Activated CD4-positive, alpha-beta T cell treated with anti-CD3 and anti-CD28 coated beads for 24 hours (primary cell): ENCODE data around the gene TTC3.
"Not testable (repeated sequence)": the region's sequence is repeated elsewhere in the genome, so short reads cannot be mapped to it uniquely, and the experiment has no call there.

ENCODE experiments used
- DNase-seq, 2 donors: peaks; one replicate each; pipeline ENCODE4 v3.0.0-alpha.2; 2020; ENCODE audit warnings: low read depth in 2 of 2

Gene TTC3

DNA sequence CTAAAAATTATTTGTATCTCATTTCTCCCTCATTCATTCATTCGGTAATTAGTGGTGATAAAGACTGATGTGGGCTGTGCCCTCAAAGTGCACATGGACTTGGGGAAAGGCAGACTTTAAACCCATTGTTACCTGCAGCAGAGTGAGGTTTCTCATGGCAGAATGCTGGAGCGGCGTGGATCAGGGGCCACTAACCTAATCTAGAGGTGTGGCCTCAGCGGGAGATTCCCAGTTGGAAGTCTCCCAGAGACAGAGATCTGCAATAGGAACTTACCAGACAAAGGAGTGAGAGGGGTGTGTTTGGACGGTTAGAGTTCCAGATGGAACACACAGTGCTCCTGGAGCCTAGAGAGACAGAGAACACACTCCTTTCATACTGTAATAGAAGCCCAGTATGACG lies 120.6 kb downstream of the TTC3 start:
- DNase-seq = no peak

DNA sequence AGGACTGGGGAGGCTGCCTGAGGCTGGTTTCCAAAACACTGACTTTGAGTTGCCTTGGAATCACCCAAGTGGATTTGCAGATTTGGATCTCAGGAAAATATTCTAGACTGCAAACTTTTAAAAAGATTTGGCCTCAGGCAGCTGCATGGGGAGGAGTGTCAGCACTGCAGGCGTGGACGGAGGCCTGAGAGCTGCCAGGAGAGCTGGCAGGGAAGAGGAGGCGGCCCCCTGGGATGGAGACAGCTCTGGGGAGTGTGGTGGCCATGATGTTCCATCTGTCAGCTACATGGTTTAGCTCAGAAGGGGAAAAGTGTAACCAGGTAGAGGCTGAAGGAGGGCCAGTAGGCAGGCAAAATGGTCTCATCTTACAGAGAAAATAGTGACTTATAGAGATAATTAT lies 122.0 kb downstream of the TTC3 start:
- no peak for DNase-seq

DNA sequence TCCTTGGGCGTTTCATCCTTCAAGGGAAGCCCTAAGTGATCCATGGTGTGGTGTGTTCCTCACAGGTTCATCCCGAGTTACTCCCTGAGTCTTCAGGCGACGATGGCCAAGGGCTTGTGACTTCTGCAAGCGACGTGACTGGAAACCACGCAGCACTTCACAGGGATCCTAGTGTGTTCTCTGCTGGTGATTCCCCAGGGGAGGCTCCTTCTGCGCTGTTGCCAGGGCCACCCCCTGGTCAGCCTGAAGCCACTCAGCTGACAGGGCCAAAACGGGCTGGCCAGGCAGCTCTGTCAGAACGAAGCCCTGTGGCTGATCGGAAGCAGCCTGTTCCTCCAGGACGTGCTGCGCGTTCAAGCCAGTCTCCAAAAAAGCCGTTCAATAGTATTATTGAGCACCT lies 122.6 kb downstream of the TTC3 start:
- DNase-seq = no peak

DNA sequence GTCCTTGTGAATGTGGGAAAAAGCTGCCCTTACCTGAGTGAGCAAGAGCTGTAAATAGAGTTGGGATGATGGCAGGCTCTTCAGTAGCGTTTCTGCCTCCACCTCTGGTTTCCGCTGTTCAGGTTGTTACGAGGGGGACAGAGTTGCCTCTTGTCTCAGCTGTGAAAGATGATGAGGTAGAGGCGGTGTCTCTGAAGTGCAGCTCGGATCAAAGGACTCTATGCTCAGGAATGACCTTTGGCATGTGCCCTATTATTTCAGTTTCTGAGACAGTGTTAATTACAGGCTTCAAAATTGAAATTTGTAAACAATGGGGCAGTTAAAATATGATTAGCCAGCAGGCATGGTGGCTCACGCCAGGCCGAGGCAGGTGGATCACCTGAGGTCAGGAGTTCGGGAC lies 123.8 kb downstream of the TTC3 start:
- DNase-seq = no peak

DNA sequence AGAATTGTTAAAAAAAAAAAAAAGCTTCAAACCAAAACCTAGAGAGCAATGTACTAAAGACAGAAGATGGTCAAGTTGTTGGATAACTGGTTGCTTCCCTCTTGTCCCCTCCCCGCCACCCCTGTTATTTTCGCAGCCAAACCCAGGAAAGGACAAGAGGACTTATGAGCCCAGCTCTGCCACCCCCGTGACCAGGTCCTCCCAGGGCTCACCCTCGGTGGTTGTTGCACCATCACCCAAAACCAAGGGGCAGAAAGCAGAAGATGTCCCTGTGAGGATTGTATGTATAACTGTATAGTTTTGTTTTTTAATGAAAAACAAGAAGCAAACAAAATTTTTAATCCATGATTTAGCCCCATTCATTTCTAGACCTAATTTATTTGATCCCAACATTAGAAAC lies 124.7 kb downstream of the TTC3 start:
- no peak for DNase-seq

DNA sequence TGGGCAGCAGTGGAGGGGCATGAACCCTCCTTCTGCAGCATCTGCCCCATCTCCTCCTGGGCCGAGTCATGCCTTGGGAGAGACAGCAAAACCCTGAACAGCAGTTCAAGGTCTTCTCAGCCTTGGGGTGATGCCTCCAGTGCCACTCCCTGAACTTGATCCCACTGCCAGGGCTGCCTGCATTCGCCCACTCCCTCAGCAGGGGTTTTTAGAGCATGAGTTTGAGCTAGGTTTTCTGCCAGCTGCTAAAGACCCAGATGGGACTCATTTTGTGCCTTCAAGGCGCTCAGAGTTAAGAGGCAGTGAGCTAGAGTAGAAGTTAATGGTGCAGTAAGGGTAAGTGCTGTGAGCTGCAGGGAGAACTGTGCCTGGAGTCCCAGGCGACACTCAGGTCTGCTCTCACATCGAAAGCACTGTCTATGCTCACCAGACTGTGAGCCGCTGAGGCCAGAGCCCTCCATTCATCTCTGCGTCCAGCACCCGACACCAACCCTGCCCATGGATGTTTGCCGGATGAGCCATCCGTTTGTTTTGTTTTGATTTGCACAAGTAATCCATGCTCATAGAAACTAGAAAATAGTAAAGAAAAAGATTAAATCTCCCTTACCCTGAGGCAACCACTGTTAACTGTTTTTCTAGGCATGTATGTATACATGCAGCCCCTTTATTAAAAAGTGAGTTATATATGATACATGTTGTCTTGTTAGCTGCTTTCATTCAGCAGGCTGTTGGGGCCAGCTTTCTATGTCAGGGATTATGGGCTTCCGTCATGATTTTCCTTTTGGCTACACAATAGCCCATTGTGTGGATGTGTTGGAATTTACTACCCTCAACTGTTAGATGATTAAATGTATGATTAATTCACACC lies 126.2 kb downstream of the TTC3 start:
- DNase-seq = no peak

DNA sequence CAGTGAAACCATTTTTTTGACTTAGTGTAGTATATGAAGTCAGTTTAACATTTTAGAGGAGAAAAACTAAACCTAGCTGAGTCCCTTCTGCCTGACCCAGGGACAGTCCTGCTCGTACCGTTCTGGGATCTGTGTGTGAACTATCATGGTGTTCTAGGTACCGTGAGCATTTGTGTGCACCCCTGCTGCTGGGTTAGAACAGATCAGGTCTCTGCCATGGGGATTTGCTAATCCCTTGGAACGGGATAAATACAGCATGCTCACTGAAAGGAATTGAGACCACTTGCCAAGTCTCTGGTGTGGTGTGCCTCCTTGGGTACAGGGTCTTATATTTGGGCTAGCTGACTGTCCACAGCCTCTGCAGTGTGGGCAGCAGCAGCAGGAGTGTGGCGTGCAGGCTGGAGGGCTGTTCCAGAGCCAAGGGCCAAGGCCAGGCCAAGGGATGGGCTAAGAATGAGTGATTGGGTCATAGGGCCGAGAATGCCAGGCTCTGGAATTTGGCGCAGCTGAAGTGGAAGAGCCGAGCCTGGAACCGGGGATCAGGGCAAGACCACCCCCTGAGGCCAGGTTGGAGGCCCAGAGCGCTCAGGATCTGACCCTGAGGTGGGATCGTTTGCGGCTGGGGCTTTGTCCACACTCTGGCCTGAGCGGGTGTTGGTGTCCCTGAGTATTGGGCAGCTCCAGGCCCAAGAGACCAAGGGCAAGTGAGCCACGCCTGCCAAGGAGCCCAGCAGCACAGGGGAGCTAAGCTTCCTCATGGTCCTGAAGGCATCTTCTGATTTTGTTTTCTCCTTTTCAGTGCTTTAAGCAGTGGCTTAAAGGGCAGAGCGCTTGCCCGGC lies 127.8 kb downstream of the TTC3 start:
- DNase-seq = no peak

DNA sequence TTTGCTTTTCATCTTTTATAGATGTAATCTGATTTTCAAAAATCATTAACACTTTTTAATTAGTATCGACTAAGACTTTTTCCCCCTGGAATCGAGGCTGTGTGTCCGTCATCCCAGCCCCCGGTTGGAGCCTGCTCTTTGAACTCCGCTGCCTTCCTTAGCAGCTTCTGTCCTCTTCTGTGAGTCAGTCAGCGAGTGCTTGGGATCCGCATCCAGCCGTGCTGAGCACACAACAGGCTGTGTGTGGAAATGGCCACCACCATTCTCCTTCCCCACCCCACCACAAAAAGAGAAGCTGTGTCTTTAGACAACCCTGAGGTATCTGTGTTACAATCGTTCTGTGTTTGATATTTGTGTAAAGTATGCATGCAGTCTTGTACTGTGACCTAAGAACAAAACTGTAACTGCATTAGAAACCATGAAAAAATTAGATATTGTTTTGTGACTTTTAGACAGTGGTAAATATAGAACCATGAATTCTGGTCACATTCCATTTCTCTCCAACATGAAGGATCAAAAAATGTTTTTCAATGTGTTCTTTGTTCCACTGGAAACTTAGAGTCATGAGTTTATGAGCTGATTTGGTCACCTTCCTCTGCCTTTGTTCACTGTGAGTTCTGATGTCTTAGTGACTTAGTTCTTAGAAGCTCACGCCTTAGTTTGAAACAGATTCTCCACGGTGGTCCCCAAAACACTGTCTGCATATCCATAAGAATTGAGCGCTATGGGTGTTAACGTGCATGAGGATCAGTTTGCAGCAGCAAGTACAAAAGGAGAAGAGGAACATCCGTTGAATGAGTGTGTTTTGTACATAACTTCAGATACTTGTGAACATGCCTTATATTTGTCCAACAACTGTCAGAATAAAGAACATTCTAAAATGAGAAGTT lies 129.4 kb downstream of the TTC3 start:
- DNase-seq = no peak

DNA sequence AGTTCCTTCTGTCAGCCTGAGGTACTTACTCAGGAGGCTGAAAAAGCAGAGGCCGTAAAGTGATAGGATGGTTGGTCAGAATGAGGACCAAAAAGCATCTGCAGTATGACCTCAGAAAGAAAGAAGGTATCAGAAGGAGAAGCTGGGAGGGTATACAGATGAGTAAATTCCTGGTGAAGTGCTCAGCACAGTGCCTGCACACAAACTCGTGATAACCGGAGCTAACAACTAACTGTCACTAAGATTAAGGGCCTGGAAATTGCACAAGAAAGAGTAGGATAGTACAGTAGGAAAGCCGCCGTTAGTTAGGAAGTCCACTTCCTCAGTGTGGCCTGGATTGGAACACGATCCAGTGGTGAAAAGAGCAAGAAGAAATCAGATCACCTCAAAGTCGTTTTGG lies 131.5 kb downstream of the TTC3 start:
- DNase-seq = no peak

DNA sequence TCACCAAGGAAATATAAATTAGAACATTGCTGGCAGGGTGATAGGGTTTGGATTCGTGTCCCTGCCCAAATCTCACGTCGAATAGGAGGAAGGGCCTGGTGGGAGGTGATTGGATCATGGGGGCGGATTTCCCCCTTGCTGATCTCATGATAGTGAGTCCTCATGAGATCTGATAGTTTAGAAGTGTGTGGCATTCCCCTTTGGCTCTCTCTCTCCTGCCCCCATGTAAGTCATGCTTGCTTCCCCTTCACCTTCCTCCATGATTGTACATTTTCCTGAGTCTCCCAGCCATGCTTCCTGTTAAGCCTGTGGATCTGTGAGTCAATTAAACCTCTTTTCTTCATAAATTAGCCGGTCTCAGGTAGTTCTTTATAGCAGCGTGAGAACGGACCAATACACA lies 133.4 kb downstream of the TTC3 start:
- DNase-seq = no peak

DNA sequence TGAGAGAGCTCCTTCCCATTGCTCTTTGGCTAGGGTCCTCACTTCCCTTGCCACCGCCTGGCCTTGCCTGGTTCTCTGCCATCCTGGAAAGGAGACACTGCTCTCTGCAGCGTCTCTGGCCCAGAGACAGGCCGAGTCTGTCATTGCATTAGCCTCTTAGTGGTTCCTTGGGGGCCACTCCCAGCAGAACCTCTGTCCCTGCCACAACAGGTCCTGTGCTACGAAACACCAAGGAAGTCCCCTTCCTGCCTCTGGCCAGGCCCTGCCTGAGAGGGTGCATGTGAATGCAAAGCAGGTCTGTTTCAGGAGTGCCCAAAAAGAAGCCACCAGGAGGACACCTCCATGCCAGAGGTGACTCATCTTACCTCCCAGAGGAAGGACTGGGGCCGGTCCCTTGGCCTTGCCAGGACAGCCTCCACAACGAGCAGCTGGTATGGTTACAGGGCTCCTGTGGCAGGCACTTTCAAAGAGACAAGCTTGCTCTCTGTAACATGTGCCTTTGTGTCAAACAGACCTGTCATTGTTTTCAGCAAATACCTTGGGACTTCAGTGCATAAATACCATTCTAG lies 134.5 kb downstream of the TTC3 start:
- DNase-seq = no peak

DNA sequence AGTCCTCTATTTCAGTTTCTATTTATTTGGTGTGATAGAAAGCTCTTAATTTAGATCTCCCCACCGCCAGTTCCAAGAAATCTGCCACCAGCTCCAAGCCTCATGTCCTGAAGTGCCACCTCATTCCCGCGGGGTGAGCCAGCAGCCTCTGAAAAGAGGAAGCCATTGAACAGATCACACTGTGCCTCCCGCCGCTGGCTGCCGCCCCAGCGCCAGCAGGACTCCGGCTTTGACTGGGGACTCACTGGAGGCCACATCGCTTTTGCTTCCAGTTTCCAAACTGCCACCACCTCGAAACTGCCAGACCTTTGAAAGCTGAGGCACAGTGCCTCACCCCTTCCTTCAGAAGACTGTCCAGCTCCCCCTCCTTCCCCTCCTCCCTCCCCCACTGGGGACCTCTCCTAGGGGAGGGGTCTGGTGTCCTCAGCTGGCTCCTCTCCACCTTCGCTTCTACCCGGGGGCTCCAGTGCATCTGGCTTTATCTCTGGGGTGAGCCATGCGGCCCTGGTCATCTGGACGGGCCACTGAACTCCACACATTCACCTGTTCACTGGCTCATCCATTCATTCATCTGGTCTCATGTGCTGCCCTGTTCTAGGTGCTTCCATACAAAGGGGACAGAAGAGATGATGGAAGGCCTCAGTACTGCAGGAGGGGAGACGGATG lies 135.1 kb downstream of the TTC3 start:
- no peak for DNase-seq

DNA sequence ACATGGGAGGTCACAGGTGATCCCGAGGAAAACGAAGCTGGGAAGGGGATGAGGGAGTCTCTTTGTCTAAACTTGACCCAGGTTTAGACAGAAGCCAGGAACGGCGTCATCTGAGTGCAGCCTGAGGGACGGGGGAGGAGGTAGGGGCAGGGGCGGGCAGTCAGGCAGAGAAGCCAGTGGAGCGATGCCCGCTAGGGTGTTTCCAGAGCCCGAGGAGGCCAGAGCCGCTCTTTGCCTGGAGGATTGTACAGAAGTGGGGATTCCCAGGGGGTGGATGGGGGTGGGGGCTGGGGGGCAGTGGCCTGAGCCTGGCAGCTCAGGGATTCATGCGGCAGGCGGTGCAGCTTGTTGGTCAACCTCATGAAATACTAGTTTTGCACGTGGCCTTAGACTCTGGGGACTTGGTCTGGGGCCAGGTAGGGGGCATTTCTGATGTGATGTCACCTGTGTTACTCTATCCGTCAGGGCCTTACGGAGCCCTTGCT lies 135.7 kb downstream of the TTC3 start:
- DNase-seq = no peak

DNA sequence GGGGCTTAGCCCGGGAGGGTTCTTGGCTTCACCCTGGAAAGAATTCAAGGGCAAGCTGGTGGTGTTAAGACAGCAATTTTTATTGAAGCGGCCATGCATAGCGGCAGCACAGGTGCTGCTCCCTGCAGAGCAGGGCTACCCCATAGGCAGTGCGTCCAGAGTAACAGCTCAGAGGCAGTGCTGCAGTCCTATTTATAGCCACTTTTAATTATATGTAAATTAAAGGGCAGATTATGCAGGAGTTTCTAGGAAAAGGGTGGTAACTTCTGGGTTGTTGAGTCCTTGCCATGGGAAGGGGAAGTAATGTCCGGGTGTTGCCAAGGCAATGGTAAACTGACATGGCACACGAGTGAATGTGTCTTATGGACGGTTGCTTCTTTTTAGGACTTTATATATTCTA lies 137.1 kb downstream of the TTC3 start:
- no peak for DNase-seq

DNA sequence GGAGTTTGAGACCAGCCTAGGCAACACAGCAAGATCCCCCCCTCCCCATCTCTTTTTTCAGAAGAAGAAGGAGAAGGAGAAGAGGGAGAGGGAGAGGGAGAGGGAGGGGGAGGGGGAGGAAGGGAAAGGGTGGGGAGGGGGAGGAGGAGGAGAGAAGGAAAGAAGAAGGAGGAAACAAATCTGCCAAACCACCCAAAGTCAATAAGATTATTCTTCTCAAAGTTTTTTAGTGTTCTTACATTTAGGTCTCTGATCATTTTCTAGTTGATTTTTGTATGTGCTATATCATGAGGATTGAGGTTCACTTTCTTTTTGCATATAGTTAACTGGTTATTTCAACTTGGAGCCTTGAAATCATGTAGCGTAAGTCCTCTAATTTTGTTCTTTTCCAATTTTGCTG lies 137.7 kb downstream of the TTC3 start:
- DNase-seq = no peak

DNA sequence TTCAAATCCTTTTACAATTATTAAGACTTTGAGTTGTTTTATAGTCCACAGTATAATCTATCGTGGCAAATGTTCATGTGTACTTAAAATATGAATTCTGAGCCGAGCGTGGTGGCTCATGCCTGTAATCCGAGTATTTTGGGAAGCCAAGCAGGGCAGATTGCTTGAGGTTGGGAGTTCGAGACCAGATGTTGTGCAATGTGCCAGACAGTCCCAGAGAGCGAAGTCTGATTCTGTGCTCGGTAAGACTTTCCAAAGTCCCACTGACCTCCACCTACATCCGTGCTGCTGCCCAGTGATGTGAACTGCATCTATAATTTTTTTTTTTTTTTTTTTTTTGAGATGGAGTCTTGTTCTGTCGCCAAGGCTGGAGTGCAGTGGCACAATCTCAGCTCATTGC lies 141.9 kb downstream of the TTC3 start:
- DNase-seq = no peak

DNA sequence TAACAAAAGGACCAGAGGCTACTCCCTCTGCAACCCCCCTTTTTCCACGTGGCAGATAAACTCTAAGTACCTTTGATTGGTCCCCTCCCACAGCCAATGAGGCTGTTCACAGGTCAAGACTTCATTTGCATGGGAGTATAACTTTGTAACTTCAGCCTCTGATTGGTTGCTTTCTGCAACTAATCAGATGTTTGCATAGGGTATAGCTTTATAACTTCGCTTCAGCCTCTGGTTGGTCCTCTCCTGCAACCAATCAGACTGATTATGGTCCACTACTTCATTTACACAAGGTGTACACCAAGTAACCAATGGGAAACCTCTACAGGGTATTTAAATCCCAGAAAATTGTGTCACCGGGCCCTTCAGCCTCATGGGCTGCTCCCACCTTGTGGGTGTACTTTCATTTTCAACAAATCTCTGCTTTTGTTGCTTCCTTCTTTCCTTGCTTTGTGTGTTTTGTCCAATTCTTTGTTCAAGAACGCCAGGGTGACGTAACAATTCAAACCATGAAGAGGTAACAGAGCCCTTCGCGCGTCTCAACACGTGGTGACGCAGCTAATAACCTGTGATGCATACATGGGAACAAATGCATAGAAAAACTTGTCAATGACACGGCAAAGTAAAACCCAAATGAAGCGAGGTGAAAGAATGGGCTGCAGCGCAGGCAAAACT lies 146.8 kb downstream of the TTC3 start:
- no peak for DNase-seq

DNA sequence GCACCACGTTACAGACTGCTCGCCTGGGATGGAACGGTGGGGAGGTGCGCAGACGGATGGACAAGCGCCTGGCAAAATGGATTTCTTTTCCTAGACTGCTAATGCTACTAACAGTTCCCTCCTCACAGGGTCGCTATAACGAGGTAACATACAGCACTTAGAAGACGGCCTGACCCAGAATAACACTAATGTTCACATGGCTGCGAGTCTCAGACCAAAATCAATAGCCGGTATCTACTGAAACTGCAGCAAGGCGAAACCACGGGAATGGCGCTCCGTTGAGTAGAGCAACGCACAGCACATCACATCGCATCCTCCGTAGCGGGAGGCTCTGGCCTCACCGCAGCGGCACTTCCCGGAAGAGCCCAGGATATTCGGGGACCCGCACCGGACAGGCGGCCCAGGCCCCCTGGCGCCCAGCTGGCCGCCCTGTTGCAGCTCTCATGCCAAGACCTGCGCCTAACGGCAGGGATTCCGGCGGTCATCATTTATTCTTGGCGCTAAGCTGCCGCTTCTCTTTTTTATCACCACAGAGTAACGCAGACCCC lies 147.5 kb downstream of the TTC3 start:
- DNase-seq = no peak

DNA sequence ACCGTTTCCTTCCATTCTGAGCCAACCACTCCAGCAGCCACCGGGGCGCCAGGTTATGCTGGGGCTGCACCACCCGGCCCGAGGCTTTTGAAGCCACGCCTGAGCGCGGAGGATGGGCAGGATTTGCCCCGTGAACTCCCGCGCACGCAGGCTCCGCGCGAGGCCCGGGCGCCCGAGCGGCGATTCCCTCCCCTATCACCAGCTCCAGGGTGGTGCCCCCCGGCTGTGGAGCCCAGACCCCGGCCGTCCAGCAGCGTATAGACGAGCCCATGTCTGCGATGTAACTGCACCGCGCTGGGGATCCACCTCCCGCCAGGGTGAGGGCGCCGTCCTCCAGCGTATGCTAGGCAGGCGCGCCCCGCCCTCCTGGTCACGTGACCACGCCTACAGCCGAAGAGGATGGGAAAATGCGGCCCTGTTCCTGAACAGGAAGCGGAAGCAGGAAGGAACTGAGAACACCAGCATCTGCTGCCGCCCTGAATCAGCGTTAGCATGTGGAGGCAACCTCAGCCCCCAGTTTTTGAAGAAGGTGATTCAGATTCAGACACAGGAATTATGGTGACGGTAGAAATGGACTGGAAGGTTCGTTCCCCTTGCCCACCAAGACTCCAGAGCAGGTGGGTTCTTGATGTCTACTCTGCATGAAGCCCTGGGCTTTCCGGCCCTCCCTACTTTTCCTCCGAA lies 148.1 kb downstream of the TTC3 start:
- DNase-seq = peak; percentile 93 to 97

DNA sequence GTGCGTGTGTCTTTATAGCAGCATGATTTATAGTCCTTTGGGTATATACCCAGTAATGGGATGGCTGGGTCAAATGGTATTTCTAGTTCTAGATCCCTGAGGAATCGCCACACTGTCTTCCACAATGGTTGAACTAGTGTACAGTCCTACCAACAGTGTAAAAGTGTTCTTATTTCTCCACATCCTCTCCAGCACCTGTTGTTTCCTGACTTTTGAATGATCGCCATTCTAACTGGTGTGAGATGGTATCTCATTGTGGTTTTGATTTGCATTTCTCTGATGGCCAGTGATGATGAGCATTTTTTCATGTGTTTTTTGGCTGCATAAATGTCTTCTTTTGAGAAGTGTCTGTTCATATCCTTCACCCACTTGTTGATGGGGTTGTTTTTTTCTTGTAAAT lies 149.2 kb downstream of the TTC3 start:
- not testable (repeated sequence) for DNase-seq
